ENCODE results near the gene NMRK2. TPM values are rescaled to one million over a fixed set of nuclear protein-coding genes. Genes with fewer than 3 reads are reported as not detected.

Gene NMRK2
- total and polyA plus RNA-seq, 2 of the 13 experiments (the other 11 are each of a cell fraction or from before 2014, with no cell fraction given) = not detected

- intact Hi-C loops (cut with micrococcal nuclease; ENCODE audit: unreplicated experiment) = loop anchor here (5.0 kb wide), 1 partner anchor 109 kb away; no protein-coding TSS in a partner anchor
- TF ChIP-seq GZF1 (CRISPR knock-in tag; IDR thresholded peaks at IDR 0.05) = no peak
- 0 out of 2 replicates have a peak, but pooled peaks have one; percentile 12 for TF ChIP-seq DR1 (CRISPR knock-in tag; IDR thresholded peaks at IDR 0.05)
- no peak for TF ChIP-seq ETV6 (CRISPR knock-in tag; conservative IDR thresholded peaks at IDR 0.05)
- peak; percentile 11; the same call in 1 of the 2 replicates for TF ChIP-seq CTCF (CRISPR knock-in tag; IDR thresholded peaks at IDR 0.05)
- TF ChIP-seq MTA1 (CRISPR knock-in tag; IDR thresholded peaks at IDR 0.05; ENCODE audit: borderline replicate concordance) = 0 out of 2 replicates have a peak, but pooled peaks have one; percentile 19
- TF ChIP-seq NONO (IDR thresholded peaks at IDR 0.05) = no peak
- no peak for TF ChIP-seq NONO (CRISPR knock-in tag; conservative IDR thresholded peaks at IDR 0.05)
- TF ChIP-seq TOE1 (CRISPR knock-in tag; IDR thresholded peaks at IDR 0.05) = no peak
- TF ChIP-seq ZNF687 (CRISPR knock-in tag; IDR thresholded peaks at IDR 0.05) = peak; percentile 18; the same call in 1 of the 2 replicates
- Histone ChIP-seq H3K79me2 (ENCODE audit: insufficient read depth, low read length) (peaks cover 26% of the 10 kb centered on the region), H3K4me3 (replicated peaks in 1 of 3; ENCODE audit: insufficient read depth in 1 of 3, low read depth in 2 of 3, low read length in 3 of 3) (no peak overlapping the region), H2AFZ (ENCODE audit: low read length) (no peak overlapping the region), H3K27ac (ENCODE audit: extremely low read length, insufficient read depth, low read length) (no peak overlapping the region), H4K20me1 (ENCODE audit: insufficient read depth, low read length) (peaks cover 16% of the 10 kb centered on the region), H3K4me1 (ENCODE audit: insufficient read depth, low read length) (peaks cover 23% of the 10 kb centered on the region), H3K9me3 (ENCODE audit: low read length) (no peaks in the 10 kb centered on the region), H3K4me2 (ENCODE audit: low read depth, low read length) (no peak overlapping the region), H3K36me3 (replicated peaks in 1 of 2; ENCODE audit: control insufficient read depth in 1 of 2, insufficient read depth in 2 of 2, low read length in 2 of 2) (peaks cover 29 to 43% of the 10 kb centered on the region in 2 experiments; a peak in 4 of 5 replicates), H3K27me3 (ENCODE audit: control insufficient read depth in 1 of 2, insufficient read depth in 2 of 2, low read length in 2 of 2) (no peaks in the 10 kb centered on the region; a peak in 1 of 5 replicates), H3K9ac (ENCODE audit: insufficient read depth, low read depth, low read length) (no peak overlapping the region)
- no peak for FAIRE-seq
- 81% methylated on average over 12 of the region's 30 CpGs for WGBS (ENCODE audit: low lambda C conversion rate)
- no peak for DNase-seq (ENCODE audit: low spot score)
- BruUV-seq (replicated peaks) = no TSS peak
- CTCF ChIA-PET (ENCODE audit: low intra/inter-chr PET ratio, low total read pairs) = no interaction called here
- in situ Hi-C loops (cut with HindIII; ENCODE audit: extremely low pct_ligation_motif_present, low pct_unique_long_range_greater_than_20kb) = no loop called here
- POLR2A ChIA-PET = interaction anchor here (3.4 kb wide), 1 partner anchor 17 kb away, joined by 56 read pairs; the partner anchor contains the start of gene EEF2
- ATAC-seq = no peak
Measured at GRCh38 chr19:3966051-3967017, 33.5 kb downstream of the NMRK2 start.
